ENCODE measurements around the gene CERS2. TPM values are rescaled to one million over a fixed set of nuclear protein-coding genes. Genes with fewer than 3 reads are reported as not detected.

CERS2 gene
- total RNA-seq, 1 experiment from 2014 or later = 376 TPM

Other genes with a start within 250 kb of the CERS2 start
- 5.7 and 18.5 TPM in 2 replicates for gene CTSS, start 209.1 kb downstream of the CERS2 start, total RNA-seq (2014; rRNA removed; shearing (Covaris generic))
- 1.1 and 3.4 TPM in 2 replicates for gene CTSK, start 166.6 kb downstream of the CERS2 start, total RNA-seq (2014; rRNA removed; shearing (Covaris generic))
- gene ARNT, start 98.2 kb downstream of the CERS2 start, total RNA-seq (2014; rRNA removed; shearing (Covaris generic)) = 36.3 and 39.0 TPM in 2 replicates
- not detected in 2 replicates for gene CTXND2, start 87.7 kb downstream of the CERS2 start, total RNA-seq (2014; rRNA removed; shearing (Covaris generic))
- 55.4 and 56.8 TPM in 2 replicates for gene SETDB1, start 48.5 kb downstream of the CERS2 start, total RNA-seq (2014; rRNA removed; shearing (Covaris generic))
- 18.2 and 20.6 TPM in 2 replicates for gene ANXA9, start 7.5 kb upstream of the CERS2 start, total RNA-seq (2014; rRNA removed; shearing (Covaris generic))
- gene MINDY1, start 32.1 kb upstream of the CERS2 start, total RNA-seq (2014; rRNA removed; shearing (Covaris generic)) = 9.3 and 10.6 TPM in 2 replicates
- gene PRUNE1, start 33.6 kb upstream of the CERS2 start, total RNA-seq (2014; rRNA removed; shearing (Covaris generic)) = 18.8 and 19.0 TPM in 2 replicates
- gene BNIPL, start 61.8 kb upstream of the CERS2 start, total RNA-seq (2014; rRNA removed; shearing (Covaris generic)) = 0.38 and 0.86 TPM in 2 replicates
- 3.7 and 6.9 TPM in 2 replicates for gene C1orf56, start 72.9 kb upstream of the CERS2 start, total RNA-seq (2014; rRNA removed; shearing (Covaris generic))
- 149 and 150 TPM in 2 replicates for gene CDC42SE1, start 84.8 kb upstream of the CERS2 start, total RNA-seq (2014; rRNA removed; shearing (Covaris generic))
- 99.2 and 101 TPM in 2 replicates for gene MLLT11, start 85.6 kb upstream of the CERS2 start, total RNA-seq (2014; rRNA removed; shearing (Covaris generic))
- gene GABPB2, start 95.9 kb upstream of the CERS2 start, total RNA-seq (2014; rRNA removed; shearing (Covaris generic)) = 2.9 and 4.7 TPM in 2 replicates
- gene SEMA6C, start 171.8 kb upstream of the CERS2 start, total RNA-seq (2014; rRNA removed; shearing (Covaris generic)) = 2.5 and 4.4 TPM in 2 replicates
- not detected in 2 replicates for gene TNFAIP8L2, start 181.8 kb upstream of the CERS2 start, total RNA-seq (2014; rRNA removed; shearing (Covaris generic))
- 19.6 and 21.6 TPM in 2 replicates for gene LYSMD1, start 191.1 kb upstream of the CERS2 start, total RNA-seq (2014; rRNA removed; shearing (Covaris generic))
- 105 and 107 TPM in 2 replicates for gene SCNM1, start 191.3 kb upstream of the CERS2 start, total RNA-seq (2014; rRNA removed; shearing (Covaris generic))
- gene TMOD4, start 201.1 kb upstream of the CERS2 start, total RNA-seq (2014; rRNA removed; shearing (Covaris generic)) = 0.17 and 0.57 TPM in 2 replicates
- gene VPS72, start 215.4 kb upstream of the CERS2 start, total RNA-seq (2014; rRNA removed; shearing (Covaris generic)) = 163 and 207 TPM in 2 replicates
- 87.5 and 102 TPM in 2 replicates for gene PIP5K1A, start 223.7 kb upstream of the CERS2 start, total RNA-seq (2014; rRNA removed; shearing (Covaris generic))